Measurements from ENCODE around the gene TMEM181. TPM values are rescaled to one million over a fixed set of nuclear protein-coding genes. Genes with fewer than 3 reads are reported as not detected.

Gene TMEM181
- total and polyA plus RNA-seq, 2 of the 13 experiments (the other 11 are each of a cell fraction or from before 2014, with no cell fraction given), result 59.1 to 108 TPM

- no peak for TF ChIP-seq NFAT5 (CRISPR knock-in tag; IDR thresholded peaks at IDR 0.05)
- TF ChIP-seq ZNF766 (CRISPR knock-in tag; IDR thresholded peaks at IDR 0.05; ENCODE audit: borderline replicate concordance), result no peak
- TF ChIP-seq MLLT10 (CRISPR knock-in tag; IDR thresholded peaks at IDR 0.05), result no peak
- TF ChIP-seq MEF2D (CRISPR knock-in tag; IDR thresholded peaks at IDR 0.05), result no peak
- TF ChIP-seq ATF3 (CRISPR knock-in tag; IDR thresholded peaks at IDR 0.05), result no peak
- no peak for TF ChIP-seq MEIS2 (CRISPR knock-in tag; IDR thresholded peaks at IDR 0.05)
- TF ChIP-seq SPEN (CRISPR knock-in tag; IDR thresholded peaks at IDR 0.05; ENCODE audit: low read depth), result 0 out of 2 replicates have a peak, but pooled peaks have one; percentile 2
- TF ChIP-seq JARID2 (CRISPR knock-in tag; IDR thresholded peaks at IDR 0.05; ENCODE audit: insufficient replicate concordance), result no peak
- TF ChIP-seq ZUFSP (CRISPR knock-in tag; IDR thresholded peaks at IDR 0.05; ENCODE audit: borderline replicate concordance), result no peak
- TF ChIP-seq KIAA2018 (CRISPR knock-in tag; IDR thresholded peaks at IDR 0.05; ENCODE audit: borderline replicate concordance), result 0 out of 2 replicates have a peak, but pooled peaks have one; percentile 41
- TF ChIP-seq BHLHE40 (IDR thresholded peaks at IDR 0.05; ENCODE audit: low read length), result no peak
- TF ChIP-seq ZNF414 (CRISPR knock-in tag; IDR thresholded peaks at IDR 0.05), result no peak
These were observed 987 bp downstream of the TMEM181 start (continued) for GRCh38 chr6:158560836-158561320.

Data from HepG2 (cell line).